AG04449 (cell line): Measurements from ENCODE around the gene MPLKIP.

Experiments
- CTCF ChIA-PET: fragments of 350-600 bp; formaldehyde crosslinking; extraction: SDS; loops from one replicate; lab custom pipeline; 2021; ENCODE audit warnings: antibody characterized with exemption; lab: Yijun Ruan, JAX
- POLR2A ChIA-PET: fragments of 400-600, 350-600 bp; formaldehyde crosslinking; extraction: SDS; loops from one replicate; lab custom pipeline; 2020; ENCODE audit warnings: antibody characterized with exemption, inconsistent platforms; lab: Yijun Ruan, JAX
- DNase-seq: peaks from one replicate; pipeline ENCODE4 v3.0.0-alpha.2; 2010; ENCODE audit warnings: low read depth, low spot score
- H3K4me3 ChIP-seq: 2 replicates; pipeline ENCODE4 v1.5.1; 2011; ENCODE audit warnings: low read depth, mild to moderate bottlenecking, control low read depth, low read length
- TF ChIP-seq, protein P1 (sequence below): IDR thresholded peaks from one replicate; pipeline ENCODE4 v1.5.1; 2011; ENCODE audit warnings: mild to moderate bottlenecking, moderate library complexity, low read length, control low read depth, inconsistent platforms; ENCODE audit not compliant: insufficient read depth; ENCODE audit errors: missing control alignments

MPLKIP gene

DNA sequence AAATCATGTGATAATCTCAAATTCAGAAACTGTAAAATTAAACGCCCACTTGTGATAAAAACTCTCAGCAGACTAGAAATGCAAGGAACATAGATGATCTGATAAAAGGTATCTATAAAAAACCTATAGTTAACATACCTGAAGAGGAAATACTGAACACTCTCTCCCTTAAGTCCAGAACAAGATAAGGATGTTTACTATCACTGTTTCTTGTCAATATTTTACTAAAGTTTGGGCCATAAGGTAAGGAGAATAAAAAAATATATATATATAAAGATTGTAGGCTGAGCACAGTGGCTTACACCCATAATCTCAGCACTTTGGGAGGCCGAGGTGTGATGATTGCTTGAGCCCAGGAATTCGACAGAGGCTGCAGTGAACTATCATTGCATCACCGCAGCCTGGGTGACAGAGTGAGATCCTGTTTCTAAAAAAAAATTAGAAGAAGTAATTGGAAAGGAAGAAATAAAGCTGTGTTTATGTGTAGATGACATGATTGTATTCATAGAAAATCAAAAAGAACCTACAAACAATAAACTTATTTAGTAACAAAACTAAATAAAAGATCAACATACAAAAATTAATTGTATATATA is 28.4 kb downstream of the MPLKIP start:
- ChIA-PET POLR2A (no interaction called here), CTCF (no interaction called here)
- no peak overlapping the region for H3K4me3 ChIP-seq
- no peak for DNase-seq
- TF ChIP-seq, protein P1, sequence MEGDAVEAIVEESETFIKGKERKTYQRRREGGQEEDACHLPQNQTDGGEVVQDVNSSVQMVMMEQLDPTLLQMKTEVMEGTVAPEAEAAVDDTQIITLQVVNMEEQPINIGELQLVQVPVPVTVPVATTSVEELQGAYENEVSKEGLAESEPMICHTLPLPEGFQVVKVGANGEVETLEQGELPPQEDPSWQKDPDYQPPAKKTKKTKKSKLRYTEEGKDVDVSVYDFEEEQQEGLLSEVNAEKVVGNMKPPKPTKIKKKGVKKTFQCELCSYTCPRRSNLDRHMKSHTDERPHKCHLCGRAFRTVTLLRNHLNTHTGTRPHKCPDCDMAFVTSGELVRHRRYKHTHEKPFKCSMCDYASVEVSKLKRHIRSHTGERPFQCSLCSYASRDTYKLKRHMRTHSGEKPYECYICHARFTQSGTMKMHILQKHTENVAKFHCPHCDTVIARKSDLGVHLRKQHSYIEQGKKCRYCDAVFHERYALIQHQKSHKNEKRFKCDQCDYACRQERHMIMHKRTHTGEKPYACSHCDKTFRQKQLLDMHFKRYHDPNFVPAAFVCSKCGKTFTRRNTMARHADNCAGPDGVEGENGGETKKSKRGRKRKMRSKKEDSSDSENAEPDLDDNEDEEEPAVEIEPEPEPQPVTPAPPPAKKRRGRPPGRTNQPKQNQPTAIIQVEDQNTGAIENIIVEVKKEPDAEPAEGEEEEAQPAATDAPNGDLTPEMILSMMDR, result no peak

DNA sequence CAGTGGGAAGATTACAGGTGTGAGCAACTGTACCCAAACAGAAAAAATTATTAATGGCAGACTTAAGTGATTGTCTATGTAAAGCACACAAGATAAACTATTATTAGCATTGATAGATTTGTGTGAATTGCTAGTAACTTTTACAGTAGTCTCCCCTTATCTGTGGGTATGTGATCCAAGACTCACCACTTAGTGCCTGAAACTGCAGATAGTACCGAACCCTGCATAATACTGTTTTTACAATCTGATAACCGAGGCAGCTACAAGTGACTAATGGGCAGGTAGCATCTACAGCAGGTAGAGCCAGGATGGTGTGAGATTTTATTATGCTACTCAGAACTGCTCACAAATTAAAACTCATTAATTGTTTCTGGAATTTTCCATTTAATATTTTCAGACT is 31.5 kb downstream of the MPLKIP start:
- TF ChIP-seq, protein P1, result no peak
- CTCF ChIA-PET, result interaction anchor here (1.0 to 1.9 kb wide), 4 partner anchors 9 to 207 kb away, joined by 3 to 5 read pairs (median 4); no protein-coding TSS in a partner anchor
- H3K4me3 ChIP-seq, result no peak overlapping the region
- DNase-seq, result no peak
- POLR2A ChIA-PET, result no interaction called here

DNA sequence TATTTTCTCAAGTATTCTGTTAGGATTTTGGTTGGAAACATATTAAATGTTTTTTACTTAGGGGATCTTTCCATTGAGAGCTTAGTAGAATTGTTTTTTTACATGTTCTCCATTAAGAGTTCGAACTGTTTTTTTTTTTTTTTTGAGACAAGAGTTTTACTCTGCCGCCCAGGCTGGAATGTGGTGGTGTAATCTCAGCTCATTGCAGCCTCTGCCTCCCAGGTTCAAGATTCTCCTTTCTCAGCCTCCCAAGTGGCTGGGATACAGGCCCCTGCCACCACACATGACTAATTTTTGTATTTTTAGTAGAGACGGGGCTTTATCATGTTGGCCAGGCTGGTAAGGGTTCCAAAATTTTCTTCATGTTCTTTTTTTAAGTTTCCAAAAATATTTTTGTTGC is 33.2 kb downstream of the MPLKIP start:
- ChIA-PET CTCF (interaction anchor here (1.9 kb wide), 1 partner anchor 11 kb away, joined by 5 read pairs; no protein-coding TSS in a partner anchor), POLR2A (no interaction called here)
- DNase-seq, result no peak
- TF ChIP-seq, protein P1, result no peak
- no peak overlapping the region for H3K4me3 ChIP-seq

DNA sequence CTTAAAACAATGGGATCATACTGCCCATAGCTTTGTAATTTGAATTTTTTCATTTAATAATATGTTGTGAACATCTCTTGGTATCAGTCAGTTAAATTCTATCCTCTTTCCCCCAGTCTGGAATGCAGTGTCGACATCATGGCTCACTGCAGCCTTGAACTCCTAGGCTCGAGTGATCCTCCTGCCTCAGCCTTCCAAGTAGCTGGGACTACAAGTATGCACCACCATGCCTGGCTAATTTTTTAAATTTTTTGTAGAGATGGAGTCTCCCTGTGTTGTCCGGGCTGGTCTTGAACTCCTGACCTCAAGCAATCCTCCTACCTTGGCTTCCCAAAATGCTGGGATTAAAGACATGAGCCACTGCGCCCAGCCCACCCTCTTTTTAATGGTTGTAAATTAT is 34.6 kb downstream of the MPLKIP start:
- TF ChIP-seq, protein P1, result no peak
- POLR2A ChIA-PET, result no interaction called here
- CTCF ChIA-PET, result no interaction called here
- no peak for DNase-seq
- no peak overlapping the region for H3K4me3 ChIP-seq

DNA sequence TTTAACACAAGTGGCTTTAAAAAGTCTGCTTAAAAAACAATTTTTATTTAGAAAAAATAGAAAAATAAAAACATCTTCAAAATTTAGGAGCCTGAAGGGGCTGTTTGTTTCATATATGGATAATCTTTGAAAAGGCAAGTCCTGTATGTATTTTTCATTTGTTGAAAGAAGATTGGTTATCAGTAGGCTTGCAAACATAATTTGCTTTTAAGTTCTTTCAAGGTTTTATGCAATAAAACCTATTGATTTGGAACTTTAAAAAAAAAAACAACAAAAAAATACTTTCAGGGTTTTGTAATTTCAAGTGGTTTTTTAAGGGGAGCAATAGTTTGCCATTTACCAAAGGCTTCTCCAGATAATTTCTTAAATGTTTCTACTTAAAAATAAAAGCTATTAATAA is 35.6 kb downstream of the MPLKIP start:
- ChIA-PET CTCF (interaction anchor here (2.4 kb wide), 1 partner anchor 35 kb away, joined by 8 read pairs; the partner anchor contains the start of genes MPLKIP and SUGCT), POLR2A (no interaction called here)
- H3K4me3 ChIP-seq, result no peak overlapping the region
- TF ChIP-seq, protein P1, result no peak
- no peak for DNase-seq

DNA sequence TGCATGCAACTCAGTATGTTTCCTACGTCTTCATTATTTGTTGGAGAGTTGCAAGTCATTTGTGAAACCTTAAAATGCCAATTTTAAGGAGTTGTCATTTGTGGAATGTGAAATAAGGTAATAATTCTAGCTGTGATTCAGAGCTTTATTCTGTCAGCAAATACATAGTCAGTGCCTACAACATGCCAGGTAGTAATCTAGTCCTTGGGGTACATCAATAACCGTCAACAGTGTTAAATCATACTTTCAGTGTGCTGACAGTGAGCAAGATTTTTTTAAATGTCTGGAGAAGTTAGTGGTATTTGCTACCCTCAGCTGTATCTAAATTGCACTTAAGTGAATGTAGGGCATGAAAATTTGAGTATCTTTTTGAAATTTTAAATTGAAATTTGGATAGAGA is 36.7 kb downstream of the MPLKIP start:
- ChIA-PET CTCF (interaction anchor here (1.7 to 2.4 kb wide), 2 partner anchors 36 to 45 kb away, joined by 3 to 8 read pairs; partner anchors contain the start of genes MPLKIP and SUGCT), POLR2A (no interaction called here)
- H3K4me3 ChIP-seq, result no peak overlapping the region
- no peak for DNase-seq
- TF ChIP-seq, protein P1, result no peak
